Esophagus squamous epithelium (tissue), 4 donors: ENCODE results near the gene C5orf63.

Source experiments
- POLR2A ChIP-seq, 4 donors: fragments of 450-650 bp; IDR thresholded peaks; one replicate each; pipeline ENCODE4 v1.6.1; 2017; ENCODE audit warnings: antibody characterized with exemption in 4 of 4, mild to moderate bottlenecking in 4 of 4, moderate library complexity in 3 of 4
- TF ChIP-seq, protein P1 (sequence below), 6 experiments: fragments of 450-650 bp in 4 of 6; fragments of 200-600 bp in 2 of 6; sonication (generic) in 2 of 6; IDR thresholded peaks; one replicate each; pipeline ENCODE4 v1.5.1; 2016 to 2019; ENCODE audit warnings: antibody characterized with exemption in 6 of 6, mild to moderate bottlenecking in 4 of 6, moderate library complexity in 4 of 6

DNA sequence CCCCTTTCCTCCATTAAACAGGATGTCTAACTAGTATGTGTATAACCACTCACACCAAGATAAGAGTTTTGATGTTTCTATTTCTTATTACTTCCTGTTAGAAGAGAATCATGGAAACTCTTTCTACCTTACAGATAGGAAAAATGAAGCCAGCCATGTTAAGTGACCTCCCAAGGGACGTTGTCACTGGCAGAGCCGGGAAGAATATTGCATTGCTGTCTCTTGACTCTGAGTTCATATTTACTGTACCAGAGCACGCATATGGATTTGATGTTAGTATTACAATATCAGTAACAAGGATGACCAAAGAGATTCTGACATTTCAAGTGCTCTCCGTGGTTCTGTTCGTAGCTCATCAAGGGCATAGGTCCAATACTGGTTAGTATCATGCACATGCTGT lies 12.5 kb upstream of the C5orf63 start:
- TF ChIP-seq, protein P1, sequence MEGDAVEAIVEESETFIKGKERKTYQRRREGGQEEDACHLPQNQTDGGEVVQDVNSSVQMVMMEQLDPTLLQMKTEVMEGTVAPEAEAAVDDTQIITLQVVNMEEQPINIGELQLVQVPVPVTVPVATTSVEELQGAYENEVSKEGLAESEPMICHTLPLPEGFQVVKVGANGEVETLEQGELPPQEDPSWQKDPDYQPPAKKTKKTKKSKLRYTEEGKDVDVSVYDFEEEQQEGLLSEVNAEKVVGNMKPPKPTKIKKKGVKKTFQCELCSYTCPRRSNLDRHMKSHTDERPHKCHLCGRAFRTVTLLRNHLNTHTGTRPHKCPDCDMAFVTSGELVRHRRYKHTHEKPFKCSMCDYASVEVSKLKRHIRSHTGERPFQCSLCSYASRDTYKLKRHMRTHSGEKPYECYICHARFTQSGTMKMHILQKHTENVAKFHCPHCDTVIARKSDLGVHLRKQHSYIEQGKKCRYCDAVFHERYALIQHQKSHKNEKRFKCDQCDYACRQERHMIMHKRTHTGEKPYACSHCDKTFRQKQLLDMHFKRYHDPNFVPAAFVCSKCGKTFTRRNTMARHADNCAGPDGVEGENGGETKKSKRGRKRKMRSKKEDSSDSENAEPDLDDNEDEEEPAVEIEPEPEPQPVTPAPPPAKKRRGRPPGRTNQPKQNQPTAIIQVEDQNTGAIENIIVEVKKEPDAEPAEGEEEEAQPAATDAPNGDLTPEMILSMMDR (IDR thresholded peaks at IDR 0.05): no peak
- no peak for TF ChIP-seq POLR2A (IDR thresholded peaks at IDR 0.05)
